Mesothelial cell of epicardium (in vitro differentiated cells): ENCODE data around the gene VKORC1L1. TPM values are rescaled to one million over a fixed set of nuclear protein-coding genes. Genes with fewer than 3 reads are reported as not detected.
"Not testable (repeated sequence)": the region's sequence is repeated elsewhere in the genome, so short reads cannot be mapped to it uniquely, and the experiment has no call there.

Experiments
- DNase-seq, 2 experiments: peaks; one replicate each; pipeline ENCODE4 v3.0.0; 2021; ENCODE audit warnings: low spot score in 2 of 2; ENCODE audit not compliant: unreplicated experiment in 2 of 2
- H3K27ac Mint-ChIP-seq: 2 replicates; pipeline ENCODE4 v1.8.0; 2021; ENCODE audit warnings: mixed read lengths
- H3K27me3 Mint-ChIP-seq: 2 replicates; pipeline ENCODE4 v1.8.0; 2021; ENCODE audit warnings: low read depth, mixed read lengths
- H3K36me3 Mint-ChIP-seq: 2 replicates; pipeline ENCODE4 v1.8.0; 2021; ENCODE audit warnings: mixed read lengths
- H3K4me1 Mint-ChIP-seq: 2 replicates; pipeline ENCODE4 v1.8.0; 2021; ENCODE audit warnings: mixed read lengths
- H3K4me3 Mint-ChIP-seq: 2 replicates; pipeline ENCODE4 v1.8.0; 2021; ENCODE audit warnings: mild to moderate bottlenecking, moderate library complexity, mixed read lengths
- H3K9me3 Mint-ChIP-seq: 2 replicates; pipeline ENCODE4 v1.8.0; 2021; ENCODE audit warnings: mixed read lengths
- total RNA-seq: library from RNA; stranded (reverse); gene quantifications from 3 replicates; pipeline ENCODE4 v1.2.1, GENCODE V29; 2021
- TF ChIP-seq, protein P1 (sequence below): fragments of 200-600 bp; sonication (generic); IDR thresholded peaks from one replicate; pipeline ENCODE4 v1.5.0; 2021; ENCODE audit warnings: antibody characterized with exemption; ENCODE audit not compliant: unreplicated experiment

The VKORC1L1 gene
- total RNA-seq, 1 donor from 2014 or later, result 23.8 TPM

- TF ChIP-seq, protein P1, sequence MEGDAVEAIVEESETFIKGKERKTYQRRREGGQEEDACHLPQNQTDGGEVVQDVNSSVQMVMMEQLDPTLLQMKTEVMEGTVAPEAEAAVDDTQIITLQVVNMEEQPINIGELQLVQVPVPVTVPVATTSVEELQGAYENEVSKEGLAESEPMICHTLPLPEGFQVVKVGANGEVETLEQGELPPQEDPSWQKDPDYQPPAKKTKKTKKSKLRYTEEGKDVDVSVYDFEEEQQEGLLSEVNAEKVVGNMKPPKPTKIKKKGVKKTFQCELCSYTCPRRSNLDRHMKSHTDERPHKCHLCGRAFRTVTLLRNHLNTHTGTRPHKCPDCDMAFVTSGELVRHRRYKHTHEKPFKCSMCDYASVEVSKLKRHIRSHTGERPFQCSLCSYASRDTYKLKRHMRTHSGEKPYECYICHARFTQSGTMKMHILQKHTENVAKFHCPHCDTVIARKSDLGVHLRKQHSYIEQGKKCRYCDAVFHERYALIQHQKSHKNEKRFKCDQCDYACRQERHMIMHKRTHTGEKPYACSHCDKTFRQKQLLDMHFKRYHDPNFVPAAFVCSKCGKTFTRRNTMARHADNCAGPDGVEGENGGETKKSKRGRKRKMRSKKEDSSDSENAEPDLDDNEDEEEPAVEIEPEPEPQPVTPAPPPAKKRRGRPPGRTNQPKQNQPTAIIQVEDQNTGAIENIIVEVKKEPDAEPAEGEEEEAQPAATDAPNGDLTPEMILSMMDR, result no peak
- no peaks in the 10 kb centered on the region for H3K36me3 Mint-ChIP-seq
- H3K9me3 Mint-ChIP-seq, result no peaks in the 10 kb centered on the region
- no peak overlapping the region for H3K4me3 Mint-ChIP-seq
- no peaks in the 10 kb centered on the region for H3K4me1 Mint-ChIP-seq
- peaks cover 6% of the 10 kb centered on the region for H3K27me3 Mint-ChIP-seq
- H3K27ac Mint-ChIP-seq, result no peak overlapping the region
- no peak for DNase-seq
Observed at GRCh38 chr7:65992526-65992925, 119.7 kb downstream of the VKORC1L1 start.

- not testable (repeated sequence) for H3K4me3 Mint-ChIP-seq, H3K27me3 Mint-ChIP-seq, H3K27ac Mint-ChIP-seq, H3K9me3 Mint-ChIP-seq, H3K36me3 Mint-ChIP-seq, H3K4me1 Mint-ChIP-seq, DNase-seq
Observed at GRCh38 chr7:65994984-65995383, 122.1 kb downstream of the VKORC1L1 start.

- not testable (repeated sequence) for H3K4me1 Mint-ChIP-seq, H3K4me3 Mint-ChIP-seq, H3K36me3 Mint-ChIP-seq, H3K27ac Mint-ChIP-seq, H3K27me3 Mint-ChIP-seq, H3K9me3 Mint-ChIP-seq, DNase-seq
Observed at GRCh38 chr7:66000823-66001417, 128.0 kb downstream of the VKORC1L1 start.

- not testable (repeated sequence) for H3K27ac Mint-ChIP-seq, H3K4me1 Mint-ChIP-seq, DNase-seq, H3K4me3 Mint-ChIP-seq, H3K36me3 Mint-ChIP-seq, H3K27me3 Mint-ChIP-seq, H3K9me3 Mint-ChIP-seq
Observed at GRCh38 chr7:66005115-66005671, 132.3 kb downstream of the VKORC1L1 start.

DNA sequence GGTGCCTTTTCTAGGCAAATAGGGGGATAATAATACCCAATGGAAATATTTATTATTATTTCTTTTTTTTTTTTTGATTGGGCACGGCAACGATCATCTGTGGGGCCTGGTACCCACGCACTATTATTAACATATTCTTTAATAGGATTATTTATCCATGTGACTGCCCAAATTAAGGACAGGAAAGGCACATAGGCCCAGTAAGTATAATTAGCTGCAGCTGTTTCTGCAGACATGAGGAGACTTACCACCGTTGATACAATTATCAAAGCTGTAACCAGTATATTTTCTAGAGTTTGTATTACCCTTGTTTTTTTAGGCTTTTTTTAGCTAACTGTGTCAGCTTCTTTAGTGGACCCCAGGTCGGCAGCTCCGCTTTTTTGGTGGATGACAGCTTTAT lies 134.4 kb downstream of the VKORC1L1 start:
- Mint-ChIP-seq H3K9me3 (no peaks in the 10 kb centered on the region), H3K4me3 (no peak overlapping the region), H3K27me3 (no peaks in the 10 kb centered on the region), H3K36me3 (no peaks in the 10 kb centered on the region), H3K27ac (no peak overlapping the region), H3K4me1 (no peaks in the 10 kb centered on the region)
- TF ChIP-seq, protein P1, result no peak
- DNase-seq, result no peak

Other genes starting within 250 kb of the VKORC1L1 start
- gene GUSB, start 109.1 kb downstream of the VKORC1L1 start, total RNA-seq, result 39.3 to 42.1 TPM (median 39.4 TPM) in 3 replicates
- 11.3 to 12.4 TPM (median 11.3 TPM) in 3 replicates for gene ASL, start 202.7 kb downstream of the VKORC1L1 start, total RNA-seq
- 25.8 to 27.0 TPM (median 26.5 TPM) in 3 replicates for gene CRCP, start 241.8 kb downstream of the VKORC1L1 start, total RNA-seq